Osteocyte (in vitro differentiated cells): ENCODE measurements around the gene IL1RAPL2. TPM values are rescaled to one million over a fixed set of nuclear protein-coding genes. Genes with fewer than 3 reads are reported as not detected.

ENCODE experiments used
- DNase-seq: peaks from one replicate; pipeline ENCODE4 v3.0.0; 2021; ENCODE audit warnings: mixed read lengths; ENCODE audit not compliant: unreplicated experiment; ENCODE audit errors: extremely low spot score
- H3K27ac Mint-ChIP-seq: one replicate; pipeline ENCODE4 v1.8.0; 2021; ENCODE audit warnings: mild to moderate bottlenecking, mixed read lengths; ENCODE audit not compliant: unreplicated experiment
- H3K27me3 Mint-ChIP-seq: one replicate; pipeline ENCODE4 v1.8.0; 2021; ENCODE audit warnings: mixed read lengths; ENCODE audit not compliant: unreplicated experiment
- H3K36me3 Mint-ChIP-seq: one replicate; pipeline ENCODE4 v1.8.0; 2021; ENCODE audit warnings: mixed read lengths; ENCODE audit not compliant: unreplicated experiment
- H3K4me1 Mint-ChIP-seq: one replicate; pipeline ENCODE4 v1.8.0; 2021; ENCODE audit warnings: mixed read lengths; ENCODE audit not compliant: unreplicated experiment
- H3K4me3 Mint-ChIP-seq: one replicate; pipeline ENCODE4 v1.8.0; 2021; ENCODE audit warnings: mild to moderate bottlenecking, moderate library complexity, mixed read lengths; ENCODE audit not compliant: unreplicated experiment
- H3K9me3 Mint-ChIP-seq: one replicate; pipeline ENCODE4 v1.8.0; 2021; ENCODE audit warnings: mixed read lengths; ENCODE audit not compliant: unreplicated experiment
- total RNA-seq: library from RNA; stranded (reverse); gene quantifications from 2 replicates; pipeline ENCODE4 v1.2.1, GENCODE V29; 2021
- TF ChIP-seq, protein P1 (sequence below): fragments of 200-600 bp; sonication (generic); IDR thresholded peaks from 2 replicates; pipeline ENCODE4 v1.5.0; 2021; ENCODE audit warnings: antibody characterized with exemption, mild to moderate bottlenecking, moderate library complexity

Gene IL1RAPL2
- total RNA-seq, 1 donor from 2014 or later, result not detected

DNA sequence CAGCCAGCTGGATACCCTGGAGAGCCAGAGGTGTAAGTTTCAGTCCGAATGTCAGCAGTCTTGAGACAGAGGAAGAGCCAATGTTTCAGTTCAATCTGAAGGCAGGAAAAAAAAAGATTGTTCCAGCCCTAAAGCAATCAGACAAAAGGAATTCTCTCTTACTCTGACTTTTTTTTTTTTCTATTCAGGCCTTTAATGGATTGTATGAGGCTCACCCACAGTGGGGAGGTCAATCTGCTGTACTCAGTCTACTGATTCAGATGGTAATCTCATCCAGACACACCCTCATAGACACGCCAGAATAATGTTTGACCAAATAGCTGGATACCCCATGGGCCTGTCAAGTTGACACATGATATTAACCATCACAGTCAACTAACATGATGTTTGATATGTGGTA is 602.6 kb downstream of the IL1RAPL2 start:
- Mint-ChIP-seq H3K27me3 (no peaks in the 10 kb centered on the region), H3K9me3 (no peaks in the 10 kb centered on the region), H3K4me1 (no peaks in the 10 kb centered on the region), H3K36me3 (no peaks in the 10 kb centered on the region), H3K27ac (no peak overlapping the region), H3K4me3 (no peak overlapping the region)
- DNase-seq, result no peak
- TF ChIP-seq, protein P1, sequence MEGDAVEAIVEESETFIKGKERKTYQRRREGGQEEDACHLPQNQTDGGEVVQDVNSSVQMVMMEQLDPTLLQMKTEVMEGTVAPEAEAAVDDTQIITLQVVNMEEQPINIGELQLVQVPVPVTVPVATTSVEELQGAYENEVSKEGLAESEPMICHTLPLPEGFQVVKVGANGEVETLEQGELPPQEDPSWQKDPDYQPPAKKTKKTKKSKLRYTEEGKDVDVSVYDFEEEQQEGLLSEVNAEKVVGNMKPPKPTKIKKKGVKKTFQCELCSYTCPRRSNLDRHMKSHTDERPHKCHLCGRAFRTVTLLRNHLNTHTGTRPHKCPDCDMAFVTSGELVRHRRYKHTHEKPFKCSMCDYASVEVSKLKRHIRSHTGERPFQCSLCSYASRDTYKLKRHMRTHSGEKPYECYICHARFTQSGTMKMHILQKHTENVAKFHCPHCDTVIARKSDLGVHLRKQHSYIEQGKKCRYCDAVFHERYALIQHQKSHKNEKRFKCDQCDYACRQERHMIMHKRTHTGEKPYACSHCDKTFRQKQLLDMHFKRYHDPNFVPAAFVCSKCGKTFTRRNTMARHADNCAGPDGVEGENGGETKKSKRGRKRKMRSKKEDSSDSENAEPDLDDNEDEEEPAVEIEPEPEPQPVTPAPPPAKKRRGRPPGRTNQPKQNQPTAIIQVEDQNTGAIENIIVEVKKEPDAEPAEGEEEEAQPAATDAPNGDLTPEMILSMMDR, result no peak

DNA sequence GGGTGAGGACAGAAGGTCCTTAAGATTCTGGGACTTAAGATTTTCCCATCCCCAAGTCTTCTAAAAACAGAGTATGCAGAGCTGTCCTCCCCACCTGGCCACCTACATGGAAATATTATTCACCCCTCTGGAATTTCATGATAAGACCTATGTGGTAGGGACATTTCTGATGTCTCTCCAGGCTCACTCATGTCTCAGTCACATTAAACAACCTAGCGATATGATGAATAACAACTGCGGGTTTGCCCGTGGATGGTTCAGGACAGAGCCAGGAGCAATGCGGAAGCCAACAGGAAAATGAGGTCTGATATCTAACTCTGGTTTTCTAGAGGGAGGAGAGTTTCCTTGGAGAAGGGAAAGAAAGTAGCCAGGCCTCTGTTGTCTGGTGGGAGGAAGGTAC is 607.1 kb downstream of the IL1RAPL2 start:
- H3K27me3 Mint-ChIP-seq, result peaks cover 3% of the 10 kb centered on the region
- no peak for DNase-seq
- H3K27ac Mint-ChIP-seq, result no peak overlapping the region
- H3K4me3 Mint-ChIP-seq, result no peak overlapping the region
- H3K9me3 Mint-ChIP-seq, result peaks cover 4% of the 10 kb centered on the region
- TF ChIP-seq, protein P1, result no peak
- no peaks in the 10 kb centered on the region for H3K4me1 Mint-ChIP-seq
- no peaks in the 10 kb centered on the region for H3K36me3 Mint-ChIP-seq

DNA sequence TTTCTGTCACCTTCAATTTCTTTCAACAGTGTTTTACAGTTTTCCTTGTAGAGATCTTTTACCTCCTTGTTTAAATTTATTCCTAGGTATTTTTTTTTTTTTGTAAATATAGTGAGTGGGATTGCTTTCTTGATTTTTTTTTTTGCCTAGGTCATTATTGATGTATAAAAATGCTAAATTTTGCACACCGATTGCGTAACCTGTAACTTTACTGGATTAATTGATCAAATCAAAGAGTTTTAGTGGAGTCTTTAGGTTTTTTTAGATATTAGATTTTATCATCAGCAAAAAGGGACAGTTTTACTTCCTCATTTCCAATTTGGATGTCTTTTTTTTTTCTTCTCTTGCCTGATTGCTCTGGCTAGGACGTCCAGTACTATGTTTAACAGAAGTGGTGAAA is 613.6 kb downstream of the IL1RAPL2 start:
- no peaks in the 10 kb centered on the region for H3K36me3 Mint-ChIP-seq
- H3K4me1 Mint-ChIP-seq, result no peaks in the 10 kb centered on the region
- no peak overlapping the region for H3K4me3 Mint-ChIP-seq
- no peaks in the 10 kb centered on the region for H3K27me3 Mint-ChIP-seq
- TF ChIP-seq, protein P1, result no peak
- no peak overlapping the region for H3K27ac Mint-ChIP-seq
- no peak for DNase-seq
- H3K9me3 Mint-ChIP-seq, result peaks cover 34% of the 10 kb centered on the region

DNA sequence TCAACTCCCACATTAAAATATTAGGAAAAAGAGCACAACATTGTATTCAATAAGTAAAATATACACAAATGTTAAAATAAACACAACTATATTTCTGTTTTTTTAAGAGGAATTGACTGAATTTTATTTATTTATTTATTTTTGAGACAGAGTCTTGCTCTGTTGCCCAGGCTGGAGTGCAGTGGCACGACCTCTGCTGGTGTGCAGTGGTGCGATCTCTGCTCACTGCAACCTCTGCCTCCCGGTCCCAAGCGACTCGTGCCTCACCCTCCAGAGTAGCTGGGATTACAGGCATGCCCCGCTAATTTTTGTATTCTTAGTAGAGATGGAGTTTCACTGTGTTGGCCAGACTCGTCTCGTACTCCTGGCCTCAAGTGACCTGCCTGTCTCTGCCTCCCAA is 623.1 kb downstream of the IL1RAPL2 start:
- TF ChIP-seq, protein P1, result no peak
- DNase-seq, result no peak
- no peak overlapping the region for H3K4me3 Mint-ChIP-seq
- no peaks in the 10 kb centered on the region for H3K36me3 Mint-ChIP-seq
- H3K27me3 Mint-ChIP-seq, result peaks cover 6% of the 10 kb centered on the region
- no peaks in the 10 kb centered on the region for H3K9me3 Mint-ChIP-seq
- no peaks in the 10 kb centered on the region for H3K4me1 Mint-ChIP-seq
- no peak overlapping the region for H3K27ac Mint-ChIP-seq

DNA sequence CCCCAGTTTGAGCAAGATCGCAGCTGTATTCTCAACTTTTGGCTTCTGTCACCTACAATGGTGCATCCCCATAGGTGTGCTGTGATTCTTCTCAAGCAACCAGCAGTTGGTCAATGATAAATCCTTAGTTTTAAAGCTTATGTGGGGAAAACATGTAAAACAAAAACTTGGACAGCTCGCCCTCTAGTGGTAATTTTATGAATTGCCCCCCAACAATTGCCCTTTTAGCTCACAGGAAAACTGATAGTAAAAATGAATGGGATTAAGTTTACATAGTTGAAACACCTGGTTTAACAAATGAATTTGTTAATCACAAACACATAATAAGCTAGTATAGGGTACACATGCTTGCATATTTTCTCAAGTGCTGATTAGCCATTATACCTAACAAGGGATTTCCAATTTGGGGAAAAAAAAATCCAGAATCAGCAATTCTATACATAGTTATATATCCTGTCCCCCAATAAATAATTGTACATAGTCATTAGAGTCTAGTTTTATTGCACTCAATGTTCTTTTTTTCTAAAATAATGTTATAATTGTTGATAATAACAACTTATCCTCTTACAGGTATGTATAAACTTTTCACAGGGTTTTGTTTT is 624.4 kb downstream of the IL1RAPL2 start:
- DNase-seq, result no peak
- no peaks in the 10 kb centered on the region for H3K36me3 Mint-ChIP-seq
- no peak overlapping the region for H3K4me3 Mint-ChIP-seq

More for the DNA sequence above, 624.4 kb downstream of the IL1RAPL2 start:
- H3K27me3 Mint-ChIP-seq, result peaks cover 6% of the 10 kb centered on the region
- TF ChIP-seq, protein P1, result peak; percentile 72
- H3K4me1 Mint-ChIP-seq, result no peaks in the 10 kb centered on the region
- no peaks in the 10 kb centered on the region for H3K9me3 Mint-ChIP-seq
- H3K27ac Mint-ChIP-seq, result no peak overlapping the region
